DND-41 (cell line): ENCODE data around the gene OBSCN.
A peak's percentile ranks its signal among the peaks of the same experiment; 100 is the strongest.

Experiments
- ATAC-seq: fragments of 200-7000 bp; cut with Tn5 transposase; 3 replicates; pipeline ENCODE4 v1.9.1; 2021; ENCODE audit warnings: low read depth; ENCODE audit not compliant: insufficient read depth
- DNase-seq: peaks from one replicate; pipeline ENCODE4 v3.0.0-alpha.2; 2020
- H2AFZ ChIP-seq: 2 replicates; pipeline ENCODE4 v1.6.0; 2012; ENCODE audit warnings: low read depth, low read length
- H3K27ac ChIP-seq: 2 replicates; pipeline ENCODE4 v1.5.1; 2012; ENCODE audit warnings: low read length, inconsistent platforms
- H3K27me3 ChIP-seq: fragments of 200-600 bp; sonication (generic); 2 replicates; pipeline ENCODE4 v1.6.0; 2012; ENCODE audit warnings: low read length, mild to moderate bottlenecking, inconsistent platforms; ENCODE audit not compliant: insufficient read depth, poor library complexity
- H3K36me3 ChIP-seq: 2 replicates; pipeline ENCODE4 v1.5.1; 2012; ENCODE audit warnings: low read length, inconsistent platforms; ENCODE audit not compliant: insufficient read depth
- H3K4me1 ChIP-seq: 2 replicates; pipeline ENCODE4 v1.5.1; 2012; ENCODE audit warnings: mild to moderate bottlenecking, low read length; ENCODE audit not compliant: insufficient read depth
- H3K4me2 ChIP-seq: 2 replicates; pipeline ENCODE4 v1.6.0; 2012; ENCODE audit warnings: mild to moderate bottlenecking, moderate library complexity, low read length, inconsistent platforms; ENCODE audit not compliant: insufficient read depth
- H3K4me3 ChIP-seq, 2 experiments: fragments of 200-600 bp in 1 of 2; shearing (Covaris generic) in 1 of 2; 2 replicates each; pipeline ENCODE4 v1.5.1; 2012 to 2016; ENCODE audit warnings: inconsistent platforms in 2 of 2, low read length in 2 of 2, mild to moderate bottlenecking in 2 of 2, low read depth in 1 of 2, moderate library complexity in 1 of 2
- H3K79me2 ChIP-seq: 2 replicates; pipeline ENCODE4 v1.6.0; 2012; ENCODE audit warnings: low read length, inconsistent platforms; ENCODE audit not compliant: insufficient read depth
- H3K9ac ChIP-seq: 2 replicates; pipeline ENCODE4 v1.6.0; 2012; ENCODE audit warnings: low read depth, mild to moderate bottlenecking, inconsistent platforms, low read length, moderate library complexity
- H3K9me3 ChIP-seq: 2 replicates; pipeline ENCODE4 v1.5.1; 2012; ENCODE audit warnings: low read length, moderate library complexity, mild to moderate bottlenecking, inconsistent platforms; ENCODE audit not compliant: insufficient read depth, severe bottlenecking
- H4K20me1 ChIP-seq: 2 replicates; pipeline ENCODE4 v1.6.0; 2012; ENCODE audit warnings: low read length; ENCODE audit not compliant: insufficient read depth
- EZH2 ChIP-seq: IDR thresholded peaks from 3 replicates; pipeline ENCODE4 v1.6.1; 2012; ENCODE audit warnings: borderline replicate concordance, low read depth, mild to moderate bottlenecking, moderate library complexity, low read length, inconsistent platforms; ENCODE audit not compliant: severe bottlenecking
- TF ChIP-seq, protein P1 (sequence below): IDR thresholded peaks from 2 replicates; pipeline ENCODE4 v1.5.1; 2012; ENCODE audit warnings: borderline replicate concordance, low read length, moderate library complexity, mild to moderate bottlenecking; ENCODE audit not compliant: poor library complexity, severe bottlenecking; ENCODE audit errors: extremely low read depth

OBSCN gene

GRCh38 chr1:228307218-228308023, 99.6 kb downstream of the OBSCN start:
- Histone ChIP-seq H3K27me3 (no peaks in the 10 kb centered on the region), H3K79me2 (no peaks in the 10 kb centered on the region), H3K4me3 (no peak overlapping the region), H3K9me3 (peaks cover 19% of the 10 kb centered on the region), H3K4me1 (no peaks in the 10 kb centered on the region), H4K20me1 (no peaks in the 10 kb centered on the region), H3K27ac (no peak overlapping the region), H3K36me3 (peaks cover 33% of the 10 kb centered on the region), H3K4me2 (no peak overlapping the region), H2AFZ (no peak overlapping the region), H3K9ac (no peak overlapping the region)
- DNase-seq (no peak), ATAC-seq (0 out of 3 replicates have a peak, but pooled peaks have one; percentile 3)
- TF ChIP-seq, protein P1, sequence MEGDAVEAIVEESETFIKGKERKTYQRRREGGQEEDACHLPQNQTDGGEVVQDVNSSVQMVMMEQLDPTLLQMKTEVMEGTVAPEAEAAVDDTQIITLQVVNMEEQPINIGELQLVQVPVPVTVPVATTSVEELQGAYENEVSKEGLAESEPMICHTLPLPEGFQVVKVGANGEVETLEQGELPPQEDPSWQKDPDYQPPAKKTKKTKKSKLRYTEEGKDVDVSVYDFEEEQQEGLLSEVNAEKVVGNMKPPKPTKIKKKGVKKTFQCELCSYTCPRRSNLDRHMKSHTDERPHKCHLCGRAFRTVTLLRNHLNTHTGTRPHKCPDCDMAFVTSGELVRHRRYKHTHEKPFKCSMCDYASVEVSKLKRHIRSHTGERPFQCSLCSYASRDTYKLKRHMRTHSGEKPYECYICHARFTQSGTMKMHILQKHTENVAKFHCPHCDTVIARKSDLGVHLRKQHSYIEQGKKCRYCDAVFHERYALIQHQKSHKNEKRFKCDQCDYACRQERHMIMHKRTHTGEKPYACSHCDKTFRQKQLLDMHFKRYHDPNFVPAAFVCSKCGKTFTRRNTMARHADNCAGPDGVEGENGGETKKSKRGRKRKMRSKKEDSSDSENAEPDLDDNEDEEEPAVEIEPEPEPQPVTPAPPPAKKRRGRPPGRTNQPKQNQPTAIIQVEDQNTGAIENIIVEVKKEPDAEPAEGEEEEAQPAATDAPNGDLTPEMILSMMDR, result no peak
- no peak for TF ChIP-seq EZH2

DNA sequence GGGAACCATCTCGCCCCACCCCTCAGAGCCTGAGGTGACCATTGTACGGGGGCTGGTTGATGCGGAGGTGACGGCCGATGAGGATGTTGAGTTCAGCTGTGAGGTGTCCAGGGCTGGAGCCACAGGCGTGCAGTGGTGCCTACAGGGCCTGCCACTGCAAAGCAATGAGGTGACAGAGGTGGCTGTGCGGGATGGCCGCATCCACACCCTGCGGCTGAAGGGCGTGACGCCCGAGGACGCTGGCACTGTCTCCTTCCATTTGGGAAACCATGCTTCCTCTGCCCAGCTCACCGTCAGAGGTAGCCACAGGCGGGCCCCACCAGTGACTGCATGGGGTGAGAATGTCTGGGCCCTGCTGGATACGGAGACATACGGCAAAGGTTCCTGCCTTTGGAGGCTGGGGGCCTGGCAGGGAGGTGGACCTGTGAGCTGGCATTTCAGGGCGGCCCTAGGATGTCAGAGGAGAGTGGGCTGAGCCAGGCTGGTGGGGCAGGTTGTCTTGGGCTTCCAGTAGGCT, 100.3 kb downstream of the OBSCN start:
- Histone ChIP-seq H3K27ac (no peak overlapping the region), H3K36me3 (peaks cover 35% of the 10 kb centered on the region), H3K4me2 (no peak overlapping the region), H3K4me3 (no peak overlapping the region), H3K4me1 (no peaks in the 10 kb centered on the region), H3K79me2 (no peaks in the 10 kb centered on the region), H4K20me1 (no peaks in the 10 kb centered on the region), H3K9ac (no peak overlapping the region), H2AFZ (no peak overlapping the region), H3K9me3 (peaks cover 20% of the 10 kb centered on the region), H3K27me3 (no peaks in the 10 kb centered on the region)
- no peak for DNase-seq
- ATAC-seq, result no peak
- TF ChIP-seq, protein P1, result no peak
- no peak for TF ChIP-seq EZH2

DNA sequence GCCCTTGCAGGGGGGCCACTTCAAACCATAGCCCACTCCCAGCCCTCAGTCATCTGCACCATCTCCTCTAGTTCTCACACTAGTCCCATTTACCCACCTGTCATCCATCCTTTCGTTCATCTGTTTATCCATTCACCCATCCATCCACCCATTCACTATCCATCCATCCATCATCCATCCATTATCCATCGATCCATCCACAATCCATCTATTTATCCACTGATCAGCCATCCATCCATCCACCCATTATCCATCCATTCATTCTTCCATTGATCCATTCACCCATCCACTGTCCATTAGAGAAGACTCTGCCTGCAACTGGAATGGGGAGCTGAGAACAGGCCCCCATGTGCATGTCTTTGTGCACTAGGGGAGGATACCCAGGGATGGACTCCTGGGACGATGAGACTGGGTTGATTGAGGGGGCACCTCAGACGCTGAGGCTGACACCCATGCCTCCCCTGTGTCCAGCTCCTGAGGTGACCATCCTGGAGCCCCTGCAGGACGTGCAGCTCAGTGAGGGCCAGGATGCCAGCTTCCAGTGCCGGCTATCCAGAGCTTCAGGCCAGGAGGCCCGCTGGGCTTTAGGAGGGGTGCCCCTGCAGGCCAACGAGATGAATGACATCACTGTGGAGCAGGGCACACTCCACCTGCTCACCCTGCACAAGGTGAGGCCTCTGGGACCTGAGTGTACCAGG, 100.9 kb downstream of the OBSCN start:
- H2AFZ ChIP-seq, result no peak overlapping the region
- no peaks in the 10 kb centered on the region for H4K20me1 ChIP-seq
- no peak overlapping the region for H3K27ac ChIP-seq
- no peak overlapping the region for H3K9ac ChIP-seq
- H3K79me2 ChIP-seq, result no peaks in the 10 kb centered on the region
- peaks cover 35% of the 10 kb centered on the region for H3K36me3 ChIP-seq
- ATAC-seq, result no peak
- peaks cover 20% of the 10 kb centered on the region for H3K9me3 ChIP-seq
- H3K27me3 ChIP-seq, result no peaks in the 10 kb centered on the region
- no peaks in the 10 kb centered on the region for H3K4me1 ChIP-seq
- TF ChIP-seq, protein P1, result peak; percentile 18
- TF ChIP-seq EZH2, result no peak
- no peak overlapping the region for H3K4me2 ChIP-seq
- no peak for DNase-seq
- no peak overlapping the region for H3K4me3 ChIP-seq
